ENCODE measurements around the gene IL17RD. TPM values are rescaled to one million over a fixed set of nuclear protein-coding genes. Genes with fewer than 3 reads are reported as not detected.
A peak's percentile ranks its signal among the peaks of the same experiment; 100 is the strongest.

IL17RD gene
- total and polyA plus RNA-seq, 9 of the 15 experiments (the other 6 are each of a cell fraction or from before 2014, with no cell fraction given), result under 0.01 to 0.09 (median 0.04) TPM; not detected in 4

DNA sequence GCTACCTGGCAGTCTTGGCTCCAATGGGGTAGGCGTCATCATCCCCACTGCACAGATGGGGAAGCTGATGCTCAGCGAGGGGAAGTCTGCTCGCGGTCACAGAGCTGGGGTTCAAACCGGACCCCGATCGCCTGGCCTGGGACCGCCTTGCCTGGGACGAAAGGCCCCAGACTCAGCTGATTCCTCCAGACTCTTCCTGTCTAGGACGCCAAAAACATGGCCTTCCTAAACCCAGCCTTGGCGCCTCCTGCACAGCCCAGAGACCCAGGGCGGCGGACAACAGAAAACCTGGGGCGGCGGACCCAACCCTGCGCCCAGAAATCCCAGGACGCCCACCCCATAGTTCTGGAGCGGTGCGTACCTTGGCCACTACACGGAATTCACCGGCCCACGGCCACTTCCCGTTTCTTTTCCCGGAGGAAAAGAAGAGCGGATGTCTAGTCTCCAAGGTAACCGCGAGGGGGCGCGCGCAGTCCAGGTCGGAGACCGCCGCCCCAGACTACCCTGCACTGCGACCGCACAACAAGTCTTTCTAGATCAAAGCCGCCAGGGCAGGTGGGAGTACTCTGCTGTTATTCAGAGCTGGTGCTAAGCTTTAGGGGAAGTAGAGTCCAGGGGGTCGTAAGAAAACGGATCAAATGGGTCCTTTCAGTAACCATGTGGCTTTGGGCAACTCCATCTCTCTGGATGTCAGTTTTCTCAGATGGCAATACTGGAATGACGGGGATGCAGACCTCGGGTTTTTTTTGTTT, 4.9 kb upstream of the IL17RD start (continued):
- TF ChIP-seq, protein P1, sequence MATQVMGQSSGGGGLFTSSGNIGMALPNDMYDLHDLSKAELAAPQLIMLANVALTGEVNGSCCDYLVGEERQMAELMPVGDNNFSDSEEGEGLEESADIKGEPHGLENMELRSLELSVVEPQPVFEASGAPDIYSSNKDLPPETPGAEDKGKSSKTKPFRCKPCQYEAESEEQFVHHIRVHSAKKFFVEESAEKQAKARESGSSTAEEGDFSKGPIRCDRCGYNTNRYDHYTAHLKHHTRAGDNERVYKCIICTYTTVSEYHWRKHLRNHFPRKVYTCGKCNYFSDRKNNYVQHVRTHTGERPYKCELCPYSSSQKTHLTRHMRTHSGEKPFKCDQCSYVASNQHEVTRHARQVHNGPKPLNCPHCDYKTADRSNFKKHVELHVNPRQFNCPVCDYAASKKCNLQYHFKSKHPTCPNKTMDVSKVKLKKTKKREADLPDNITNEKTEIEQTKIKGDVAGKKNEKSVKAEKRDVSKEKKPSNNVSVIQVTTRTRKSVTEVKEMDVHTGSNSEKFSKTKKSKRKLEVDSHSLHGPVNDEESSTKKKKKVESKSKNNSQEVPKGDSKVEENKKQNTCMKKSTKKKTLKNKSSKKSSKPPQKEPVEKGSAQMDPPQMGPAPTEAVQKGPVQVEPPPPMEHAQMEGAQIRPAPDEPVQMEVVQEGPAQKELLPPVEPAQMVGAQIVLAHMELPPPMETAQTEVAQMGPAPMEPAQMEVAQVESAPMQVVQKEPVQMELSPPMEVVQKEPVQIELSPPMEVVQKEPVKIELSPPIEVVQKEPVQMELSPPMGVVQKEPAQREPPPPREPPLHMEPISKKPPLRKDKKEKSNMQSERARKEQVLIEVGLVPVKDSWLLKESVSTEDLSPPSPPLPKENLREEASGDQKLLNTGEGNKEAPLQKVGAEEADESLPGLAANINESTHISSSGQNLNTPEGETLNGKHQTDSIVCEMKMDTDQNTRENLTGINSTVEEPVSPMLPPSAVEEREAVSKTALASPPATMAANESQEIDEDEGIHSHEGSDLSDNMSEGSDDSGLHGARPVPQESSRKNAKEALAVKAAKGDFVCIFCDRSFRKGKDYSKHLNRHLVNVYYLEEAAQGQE (IDR thresholded peaks at IDR 0.05; ENCODE audit: borderline replicate concordance), result peak; percentile 58
- TF ChIP-seq, protein P1 (CRISPR knock-in tag; IDR thresholded peaks at IDR 0.05; ENCODE audit: low read depth), result no peak
- TF ChIP-seq ZNF174 (CRISPR knock-in tag; IDR thresholded peaks at IDR 0.05) (no peak), NFATC3 (IDR thresholded peaks at IDR 0.05) (no peak), BDP1 (IDR thresholded peaks at IDR 0.05; ENCODE audit: insufficient read depth, insufficient read length) (no peak), SNIP1 (IDR thresholded peaks at IDR 0.05; ENCODE audit: low read depth) (no peak), ZNF212 (CRISPR knock-in tag; IDR thresholded peaks at IDR 0.05) (no peak), KLF13 (tag; IDR thresholded peaks at IDR 0.05; ENCODE audit: borderline replicate concordance, low read depth) (no peak), SPI1 (IDR thresholded peaks at IDR 0.05; ENCODE audit: borderline replicate concordance, low read depth, low read length) (peak; percentile 96), SMAD4 (CRISPR knock-in tag; conservative IDR thresholded peaks at IDR 0.05) (0 out of 2 replicates have a peak, but pooled peaks have one; percentile 39), COPS2 (conservative IDR thresholded peaks at IDR 0.05) (no peak), HSF4 (CRISPR knock-in tag; IDR thresholded peaks at IDR 0.05; ENCODE audit: borderline replicate concordance) (no peak), SAP30 (IDR thresholded peaks at IDR 0.05; ENCODE audit: borderline replicate concordance, insufficient read depth, low read depth, low read length, poor library complexity, severe bottlenecking) (no peak)
- TF ChIP-seq, protein P2, sequence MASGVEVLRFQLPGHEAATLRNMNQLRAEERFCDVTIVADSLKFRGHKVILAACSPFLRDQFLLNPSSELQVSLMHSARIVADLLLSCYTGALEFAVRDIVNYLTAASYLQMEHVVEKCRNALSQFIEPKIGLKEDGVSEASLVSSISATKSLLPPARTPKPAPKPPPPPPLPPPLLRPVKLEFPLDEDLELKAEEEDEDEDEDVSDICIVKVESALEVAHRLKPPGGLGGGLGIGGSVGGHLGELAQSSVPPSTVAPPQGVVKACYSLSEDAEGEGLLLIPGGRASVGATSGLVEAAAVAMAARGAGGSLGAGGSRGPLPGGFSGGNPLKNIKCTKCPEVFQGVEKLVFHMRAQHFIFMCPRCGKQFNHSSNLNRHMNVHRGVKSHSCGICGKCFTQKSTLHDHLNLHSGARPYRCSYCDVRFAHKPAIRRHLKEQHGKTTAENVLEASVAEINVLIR (CRISPR knock-in tag; IDR thresholded peaks at IDR 0.05), result no peak
- TF ChIP-seq, protein P3, sequence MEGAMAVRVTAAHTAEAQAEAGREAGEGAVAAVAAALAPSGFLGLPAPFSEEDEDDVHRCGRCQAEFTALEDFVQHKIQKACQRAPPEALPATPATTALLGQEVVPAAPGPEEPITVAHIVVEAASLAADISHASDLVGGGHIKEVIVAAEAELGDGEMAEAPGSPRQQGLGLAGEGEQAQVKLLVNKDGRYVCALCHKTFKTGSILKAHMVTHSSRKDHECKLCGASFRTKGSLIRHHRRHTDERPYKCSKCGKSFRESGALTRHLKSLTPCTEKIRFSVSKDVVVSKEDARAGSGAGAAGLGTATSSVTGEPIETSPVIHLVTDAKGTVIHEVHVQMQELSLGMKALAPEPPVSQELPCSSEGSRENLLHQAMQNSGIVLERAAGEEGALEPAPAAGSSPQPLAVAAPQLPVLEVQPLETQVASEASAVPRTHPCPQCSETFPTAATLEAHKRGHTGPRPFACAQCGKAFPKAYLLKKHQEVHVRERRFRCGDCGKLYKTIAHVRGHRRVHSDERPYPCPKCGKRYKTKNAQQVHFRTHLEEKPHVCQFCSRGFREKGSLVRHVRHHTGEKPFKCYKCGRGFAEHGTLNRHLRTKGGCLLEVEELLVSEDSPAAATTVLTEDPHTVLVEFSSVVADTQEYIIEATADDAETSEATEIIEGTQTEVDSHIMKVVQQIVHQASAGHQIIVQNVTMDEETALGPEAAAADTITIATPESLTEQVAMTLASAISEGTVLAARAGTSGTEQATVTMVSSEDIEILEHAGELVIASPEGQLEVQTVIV (CRISPR knock-in tag; IDR thresholded peaks at IDR 0.05; ENCODE audit: borderline replicate concordance), result no peak
- TF ChIP-seq, protein P4, sequence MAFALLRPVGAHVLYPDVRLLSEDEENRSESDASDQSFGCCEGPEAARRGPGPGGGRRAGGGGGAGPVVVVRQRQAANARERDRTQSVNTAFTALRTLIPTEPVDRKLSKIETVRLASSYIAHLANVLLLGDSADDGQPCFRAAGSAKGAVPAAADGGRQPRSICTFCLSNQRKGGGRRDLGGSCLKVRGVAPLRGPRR (CRISPR knock-in tag; IDR thresholded peaks at IDR 0.05), result no peak

Data from K562 (cell line).